ENCODE results near the gene KMT2D.

DNA sequence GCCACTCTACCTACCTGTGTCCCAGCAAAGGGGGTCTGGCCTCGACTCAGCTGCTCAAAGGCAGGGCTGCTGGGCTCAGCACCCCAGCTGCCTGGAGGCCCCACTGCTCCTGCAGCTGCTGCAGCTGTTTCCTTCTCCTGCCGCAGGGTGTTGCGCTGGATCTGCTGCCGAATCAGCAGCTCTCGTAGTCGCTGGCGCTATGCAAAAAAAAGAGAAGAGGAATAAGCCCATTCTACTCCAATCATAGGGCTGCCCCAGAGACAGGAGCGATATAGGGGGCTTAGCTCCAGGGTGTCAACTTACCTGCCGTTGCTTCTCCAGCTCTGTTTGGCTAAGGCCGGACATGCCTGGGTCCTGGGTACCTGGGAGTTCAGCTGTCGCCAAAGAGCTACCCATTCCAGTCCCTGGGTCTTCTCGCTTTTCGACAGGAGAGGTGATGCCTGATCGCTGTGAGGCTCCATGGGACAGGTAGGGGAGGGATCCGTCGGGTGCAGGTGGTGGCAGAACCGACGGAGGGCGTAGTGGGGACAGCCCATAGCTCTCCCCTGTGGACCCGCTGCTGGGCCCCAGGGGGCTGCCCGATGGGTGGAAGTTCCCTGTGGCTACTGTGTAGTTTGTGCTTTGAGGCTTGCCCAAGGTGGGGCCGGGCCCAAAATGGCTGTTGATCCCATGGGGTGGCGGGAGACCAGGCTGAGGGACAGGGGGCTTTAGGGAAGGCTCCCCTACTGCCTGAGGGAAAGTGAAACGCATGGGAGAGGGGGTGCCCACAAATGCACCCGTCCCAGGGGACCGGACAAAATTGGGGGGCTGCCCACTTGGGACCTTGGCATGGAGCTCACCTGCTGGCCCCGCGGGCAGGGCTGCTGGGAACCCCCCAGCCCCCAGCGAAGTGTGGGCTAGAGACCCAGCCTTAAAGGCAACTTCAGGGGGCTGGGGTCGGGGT lies 20.9 kb downstream of the KMT2D start:
- TF ChIP-seq CTCF (IDR thresholded peaks at IDR 0.05; ENCODE audit: borderline replicate concordance, extremely low read depth, low read length, poor library complexity, severe bottlenecking) (no peak), EZH2 (IDR thresholded peaks at IDR 0.05; ENCODE audit: borderline replicate concordance, low read depth, low read length, severe bottlenecking) (no peak)

All from DND-41 (cell line).